ENCODE results near the gene CAMK4. TPM values are rescaled to one million over a fixed set of nuclear protein-coding genes. Genes with fewer than 3 reads are reported as not detected.

Gene CAMK4
- total RNA-seq, 4 donors from 2014 or later = 0.49 to 4.1 (median 0.94) TPM

- DNase-seq (ENCODE audit: low spot score in 2 of 2) = no peak
- H3K4me3 ChIP-seq (ENCODE audit: low read depth, poor library complexity, severe bottlenecking) = no peak overlapping the region
- no peak for TF ChIP-seq CTCF (IDR thresholded peaks at IDR 0.05)
- no peak for TF ChIP-seq POLR2A (IDR thresholded peaks at IDR 0.05)
- intact Hi-C loops (cut with DNase I; ENCODE audit: low total_unique reads) = no loop called here
- WGBS, 2 donors = 49 to 57% methylated on average over 3 of the region's 3 CpGs
These were observed 248.4 kb downstream of the CAMK4 start for GRCh38 chr5:111472579-111472978.

GRCh38 chr5:111478266-111478665, 254.1 kb downstream of the CAMK4 start:
- no peak overlapping the region for H3K4me3 ChIP-seq (ENCODE audit: low read depth, poor library complexity, severe bottlenecking)
- intact Hi-C loops (cut with DNase I; ENCODE audit: low total_unique reads) = no loop called here
- no peak for TF ChIP-seq POLR2A (IDR thresholded peaks at IDR 0.05)
- no peak for TF ChIP-seq CTCF (IDR thresholded peaks at IDR 0.05)
- no peak for DNase-seq (ENCODE audit: low spot score in 2 of 2)
- 81 to 83% methylated on average over 1 of the region's 1 CpG for WGBS, 2 donors

- no peak overlapping the region for H3K4me3 ChIP-seq (ENCODE audit: low read depth, poor library complexity, severe bottlenecking)
- 96 to 97% methylated on average over 2 of the region's 2 CpGs for WGBS, 2 donors
- TF ChIP-seq POLR2A (IDR thresholded peaks at IDR 0.05) (no peak), CTCF (IDR thresholded peaks at IDR 0.05) (no peak)
- DNase-seq (ENCODE audit: low spot score in 2 of 2) = no peak
- intact Hi-C loops (cut with DNase I; ENCODE audit: low total_unique reads) = no loop called here
These were observed 254.7 kb downstream of the CAMK4 start for GRCh38 chr5:111478898-111479297.

GRCh38 chr5:111480346-111480745, 256.2 kb downstream of the CAMK4 start:
- TF ChIP-seq POLR2A (IDR thresholded peaks at IDR 0.05) (no peak), CTCF (IDR thresholded peaks at IDR 0.05) (no peak)
- intact Hi-C loops (cut with DNase I; ENCODE audit: low total_unique reads) = no loop called here
- no peak overlapping the region for H3K4me3 ChIP-seq (ENCODE audit: low read depth, poor library complexity, severe bottlenecking)
- 63 to 71% methylated on average over 4 of the region's 4 CpGs for WGBS, 2 donors
- DNase-seq (ENCODE audit: low spot score in 2 of 2) = no peak

GRCh38 chr5:111486055-111486454, 261.9 kb downstream of the CAMK4 start:
- no peak overlapping the region for H3K4me3 ChIP-seq (ENCODE audit: low read depth, poor library complexity, severe bottlenecking)
- no peak for DNase-seq (ENCODE audit: low spot score in 2 of 2)
- WGBS, 2 donors = 49 to 53% methylated on average over 2 of the region's 2 CpGs

More at GRCh38 chr5:111486055-111486454, 261.9 kb downstream of the CAMK4 start:
- no peak for TF ChIP-seq CTCF (IDR thresholded peaks at IDR 0.05)
- no peak for TF ChIP-seq POLR2A (IDR thresholded peaks at IDR 0.05)
- intact Hi-C loops (cut with DNase I; ENCODE audit: low total_unique reads) = no loop called here
